ENCODE data around the gene VTN.

VTN gene

DNA sequence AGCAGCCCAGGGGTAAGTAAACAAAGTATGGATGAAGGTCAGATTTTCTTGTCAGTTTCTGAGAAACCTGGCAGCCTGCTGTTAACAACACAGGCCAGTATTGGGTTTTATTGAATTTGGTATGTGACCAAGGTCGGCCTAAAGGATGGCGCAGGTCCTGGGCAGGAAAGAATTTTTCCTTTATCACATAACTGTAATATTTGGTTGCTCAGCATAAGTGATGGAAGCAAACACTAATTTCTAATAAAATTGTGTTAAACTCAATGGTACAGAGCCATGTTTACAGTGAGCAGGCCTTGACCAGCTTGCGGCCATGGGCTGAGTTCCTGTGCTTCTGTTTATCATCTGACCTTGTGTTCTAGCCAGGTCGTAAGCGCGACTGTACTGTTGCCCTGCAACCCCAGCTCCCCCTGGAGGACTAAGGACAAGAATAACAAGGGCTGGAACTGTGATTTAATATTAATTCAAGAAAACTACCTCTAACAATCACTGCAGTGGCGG lies 23.3 kb downstream of the VTN start:
- Histone ChIP-seq H3K27ac (ENCODE audit: poor library complexity, severe bottlenecking) (peak overlapping the region; percentile 90), H3K36me3 (ENCODE audit: low read depth) (peaks cover 87% of the 10 kb centered on the region), H3K9me3 (ENCODE audit: severe bottlenecking) (no peaks in the 10 kb centered on the region), H3K27me3 (ENCODE audit: insufficient read depth, poor library complexity, severe bottlenecking) (no peaks in the 10 kb centered on the region), H3K4me3 (ENCODE audit: severe bottlenecking) (no peak overlapping the region), H3K4me1 (ENCODE audit: insufficient read depth, poor library complexity, severe bottlenecking) (peaks cover 21% of the 10 kb centered on the region)
- TF ChIP-seq, protein P1, sequence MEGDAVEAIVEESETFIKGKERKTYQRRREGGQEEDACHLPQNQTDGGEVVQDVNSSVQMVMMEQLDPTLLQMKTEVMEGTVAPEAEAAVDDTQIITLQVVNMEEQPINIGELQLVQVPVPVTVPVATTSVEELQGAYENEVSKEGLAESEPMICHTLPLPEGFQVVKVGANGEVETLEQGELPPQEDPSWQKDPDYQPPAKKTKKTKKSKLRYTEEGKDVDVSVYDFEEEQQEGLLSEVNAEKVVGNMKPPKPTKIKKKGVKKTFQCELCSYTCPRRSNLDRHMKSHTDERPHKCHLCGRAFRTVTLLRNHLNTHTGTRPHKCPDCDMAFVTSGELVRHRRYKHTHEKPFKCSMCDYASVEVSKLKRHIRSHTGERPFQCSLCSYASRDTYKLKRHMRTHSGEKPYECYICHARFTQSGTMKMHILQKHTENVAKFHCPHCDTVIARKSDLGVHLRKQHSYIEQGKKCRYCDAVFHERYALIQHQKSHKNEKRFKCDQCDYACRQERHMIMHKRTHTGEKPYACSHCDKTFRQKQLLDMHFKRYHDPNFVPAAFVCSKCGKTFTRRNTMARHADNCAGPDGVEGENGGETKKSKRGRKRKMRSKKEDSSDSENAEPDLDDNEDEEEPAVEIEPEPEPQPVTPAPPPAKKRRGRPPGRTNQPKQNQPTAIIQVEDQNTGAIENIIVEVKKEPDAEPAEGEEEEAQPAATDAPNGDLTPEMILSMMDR (IDR thresholded peaks at IDR 0.05; ENCODE audit: poor library complexity, severe bottlenecking) = peak; percentile 6
- DNase-seq (ENCODE audit: low spot score) (no peak), ATAC-seq (ENCODE audit: low read depth) (peak; percentile 35)

DNA sequence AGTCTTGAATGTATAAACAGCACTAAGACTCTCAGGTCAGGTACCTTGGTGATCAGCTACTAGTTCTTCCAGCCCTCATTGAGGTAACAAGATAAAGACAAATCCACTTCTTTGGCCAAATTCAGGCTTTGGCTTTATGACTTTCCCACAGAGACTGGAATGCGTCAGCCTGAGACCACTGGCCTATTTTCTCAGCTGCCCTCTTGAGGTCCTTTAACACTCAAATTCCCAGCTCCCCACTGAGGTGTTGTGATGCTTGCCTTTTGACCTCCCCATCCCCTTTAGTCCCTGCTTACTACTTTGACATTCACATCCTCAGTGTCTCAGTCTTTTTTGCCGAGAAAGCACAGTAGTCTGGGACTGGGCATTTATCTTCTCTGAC lies 23.9 kb downstream of the VTN start:
- Histone ChIP-seq H3K36me3 (ENCODE audit: low read depth) (peaks cover 87% of the 10 kb centered on the region), H3K9me3 (ENCODE audit: severe bottlenecking) (no peaks in the 10 kb centered on the region), H3K27ac (ENCODE audit: poor library complexity, severe bottlenecking) (peak overlapping the region; percentile 90), H3K4me3 (ENCODE audit: severe bottlenecking) (no peak overlapping the region), H3K27me3 (ENCODE audit: insufficient read depth, poor library complexity, severe bottlenecking) (no peaks in the 10 kb centered on the region), H3K4me1 (ENCODE audit: insufficient read depth, poor library complexity, severe bottlenecking) (peaks cover 21% of the 10 kb centered on the region)
- TF ChIP-seq, protein P1 (IDR thresholded peaks at IDR 0.05; ENCODE audit: poor library complexity, severe bottlenecking) = no peak
- DNase-seq (ENCODE audit: low spot score) (no peak), ATAC-seq (ENCODE audit: low read depth) (no peak)

DNA sequence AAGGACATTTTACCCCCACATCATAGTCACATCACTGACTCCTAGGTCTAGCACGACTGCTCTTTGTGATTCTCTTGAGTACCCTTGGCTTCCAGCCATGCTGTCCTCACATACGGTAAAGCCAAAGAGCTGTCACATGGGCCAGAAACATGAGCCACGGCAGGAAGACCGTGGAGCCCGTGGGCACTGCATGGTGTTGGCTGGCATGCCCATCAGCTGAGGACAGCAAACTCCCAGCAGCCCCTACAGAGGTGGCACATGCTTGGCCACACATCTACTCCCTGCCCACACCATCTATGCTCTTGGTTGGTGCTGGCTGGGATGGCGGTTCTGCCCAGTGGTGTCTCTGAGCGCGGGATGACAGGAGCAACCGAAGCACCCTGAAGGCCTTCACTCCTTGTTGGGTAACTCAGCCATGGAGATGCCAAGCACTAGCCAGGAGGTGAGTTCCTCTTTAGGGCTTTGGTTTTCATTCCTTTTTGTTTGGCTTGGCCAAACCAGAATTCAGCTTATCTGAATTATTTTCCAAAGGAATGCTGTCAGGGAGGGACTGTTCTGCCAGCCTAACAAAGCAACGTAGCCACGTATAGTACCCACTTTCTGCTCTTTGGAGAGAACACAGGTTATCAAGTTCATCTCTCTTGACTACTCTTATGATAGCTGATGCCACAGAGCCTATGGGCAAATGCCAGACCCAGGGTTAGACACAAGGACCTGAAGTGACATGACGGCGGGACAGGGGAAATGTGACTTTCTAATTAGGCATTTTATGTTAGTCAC lies 24.5 kb downstream of the VTN start:
- DNase-seq (ENCODE audit: low spot score) = no peak
- peak overlapping the region; percentile 90 for H3K27ac ChIP-seq (ENCODE audit: poor library complexity, severe bottlenecking)

DNA sequence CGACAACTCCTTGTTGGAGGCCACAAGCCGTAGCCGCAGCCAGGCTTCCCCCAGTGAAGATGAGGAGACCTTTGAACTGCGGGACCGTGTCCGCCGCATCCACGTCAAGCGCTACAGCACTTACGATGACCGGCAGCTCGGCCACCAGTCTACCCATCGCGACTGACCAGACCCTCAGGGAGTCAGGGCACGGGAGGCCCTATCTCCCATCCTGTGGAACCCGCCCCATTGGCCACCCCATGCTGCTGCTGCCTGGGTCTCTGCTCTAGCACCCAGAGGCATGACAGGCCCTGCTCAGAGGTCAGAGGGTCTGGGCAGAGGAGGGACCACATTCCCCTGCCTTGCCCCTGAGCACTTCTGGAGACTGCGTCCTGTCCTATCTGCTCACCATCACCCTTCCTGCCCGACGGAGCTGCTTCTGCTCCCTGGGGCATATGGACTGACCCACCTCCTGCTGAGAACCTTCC lies 25.6 kb downstream of the VTN start:
- ATAC-seq (ENCODE audit: low read depth) (no peak), DNase-seq (ENCODE audit: low spot score) (no peak)
- Histone ChIP-seq H3K9me3 (ENCODE audit: severe bottlenecking) (no peaks in the 10 kb centered on the region), H3K27me3 (ENCODE audit: insufficient read depth, poor library complexity, severe bottlenecking) (no peaks in the 10 kb centered on the region), H3K27ac (ENCODE audit: poor library complexity, severe bottlenecking) (no peak overlapping the region), H3K36me3 (ENCODE audit: low read depth) (peaks cover 87% of the 10 kb centered on the region), H3K4me3 (ENCODE audit: severe bottlenecking) (no peak overlapping the region), H3K4me1 (ENCODE audit: insufficient read depth, poor library complexity, severe bottlenecking) (peaks cover 21% of the 10 kb centered on the region)
- TF ChIP-seq, protein P1 (IDR thresholded peaks at IDR 0.05; ENCODE audit: poor library complexity, severe bottlenecking) = no peak

More for the DNA sequence above, 24.5 kb downstream of the VTN start:
- ATAC-seq (ENCODE audit: low read depth) = no peak
- H3K9me3 ChIP-seq (ENCODE audit: severe bottlenecking) = no peaks in the 10 kb centered on the region
- H3K4me1 ChIP-seq (ENCODE audit: insufficient read depth, poor library complexity, severe bottlenecking) = peaks cover 21% of the 10 kb centered on the region
- TF ChIP-seq, protein P1 (IDR thresholded peaks at IDR 0.05; ENCODE audit: poor library complexity, severe bottlenecking) = no peak
- no peak overlapping the region for H3K4me3 ChIP-seq (ENCODE audit: severe bottlenecking)
- H3K36me3 ChIP-seq (ENCODE audit: low read depth) = peaks cover 87% of the 10 kb centered on the region
- no peaks in the 10 kb centered on the region for H3K27me3 ChIP-seq (ENCODE audit: insufficient read depth, poor library complexity, severe bottlenecking)

DNA sequence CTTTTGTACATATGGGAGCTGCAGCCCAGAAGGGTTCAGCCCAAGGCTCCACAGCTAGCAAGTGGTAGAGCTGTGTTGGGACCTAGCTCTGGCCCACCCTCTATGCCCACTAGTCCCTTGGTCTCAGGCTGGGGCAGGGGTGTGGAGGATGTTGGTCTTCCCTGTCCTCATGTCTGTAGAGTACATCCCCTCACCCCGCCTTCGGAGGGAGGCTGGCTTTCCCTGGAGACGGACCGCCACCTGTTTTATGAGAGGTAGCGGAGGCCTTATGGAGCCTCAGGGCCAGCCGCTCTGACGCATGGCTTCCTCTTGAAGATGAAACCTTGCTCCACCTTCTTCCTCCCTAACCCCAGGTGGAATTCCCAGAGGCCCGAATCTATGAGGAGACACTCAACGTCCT lies 26.1 kb downstream of the VTN start:
- no peak for DNase-seq (ENCODE audit: low spot score)
- H3K27me3 ChIP-seq (ENCODE audit: insufficient read depth, poor library complexity, severe bottlenecking) = no peaks in the 10 kb centered on the region
- no peak overlapping the region for H3K4me3 ChIP-seq (ENCODE audit: severe bottlenecking)
- no peak for ATAC-seq (ENCODE audit: low read depth)
- H3K27ac ChIP-seq (ENCODE audit: poor library complexity, severe bottlenecking) = no peak overlapping the region
- H3K4me1 ChIP-seq (ENCODE audit: insufficient read depth, poor library complexity, severe bottlenecking) = peaks cover 21% of the 10 kb centered on the region
- TF ChIP-seq, protein P1 (IDR thresholded peaks at IDR 0.05; ENCODE audit: poor library complexity, severe bottlenecking) = no peak
- peaks cover 85% of the 10 kb centered on the region for H3K36me3 ChIP-seq (ENCODE audit: low read depth)
- H3K9me3 ChIP-seq (ENCODE audit: severe bottlenecking) = no peaks in the 10 kb centered on the region
